ENCODE measurements around the gene BHLHA9. TPM values are rescaled to one million over a fixed set of nuclear protein-coding genes. Genes with fewer than 3 reads are reported as not detected.

Gene BHLHA9
- total and polyA plus RNA-seq, 8 donors, result not detected

DNA sequence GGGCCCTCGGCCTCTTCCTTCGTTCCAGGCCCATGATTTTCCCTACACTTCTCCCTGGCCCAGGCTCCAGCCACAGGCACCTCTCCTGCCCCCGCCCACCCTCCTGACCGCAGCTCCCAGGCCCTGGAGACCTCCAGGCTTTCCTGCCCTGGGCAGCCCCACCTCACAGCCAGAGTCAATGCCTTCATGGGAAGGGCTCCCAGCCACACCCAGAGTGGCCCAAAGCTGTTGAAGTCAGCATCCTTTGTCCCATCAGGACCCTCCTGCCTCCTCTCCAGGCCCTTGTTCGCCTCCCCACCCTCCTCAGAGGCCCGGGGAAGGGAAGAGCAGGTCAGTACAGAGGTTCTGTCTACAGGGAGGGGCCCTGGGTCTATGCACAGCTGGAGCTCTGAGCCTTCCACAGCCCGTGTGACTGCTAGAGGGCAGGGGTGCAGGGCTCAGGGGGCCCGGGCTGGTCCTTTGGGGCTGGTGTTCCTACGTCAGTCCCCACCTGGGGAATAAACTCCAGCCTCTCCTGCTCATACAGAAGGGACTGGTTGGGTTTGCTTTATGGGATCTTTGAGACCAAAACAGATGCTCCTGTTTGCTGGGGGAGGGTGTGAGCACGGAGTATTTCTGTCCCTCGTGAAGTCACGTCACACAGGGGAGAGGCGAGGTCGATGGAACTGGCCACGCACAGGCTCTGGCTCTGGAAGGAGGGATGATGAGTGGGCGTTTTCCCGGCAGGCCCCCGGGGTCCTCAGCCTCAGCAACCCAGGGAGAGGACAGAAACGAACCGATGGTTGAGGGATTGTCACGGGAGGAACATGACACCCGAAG is 29.5 kb downstream of the BHLHA9 start:
- TF ChIP-seq, protein P1, sequence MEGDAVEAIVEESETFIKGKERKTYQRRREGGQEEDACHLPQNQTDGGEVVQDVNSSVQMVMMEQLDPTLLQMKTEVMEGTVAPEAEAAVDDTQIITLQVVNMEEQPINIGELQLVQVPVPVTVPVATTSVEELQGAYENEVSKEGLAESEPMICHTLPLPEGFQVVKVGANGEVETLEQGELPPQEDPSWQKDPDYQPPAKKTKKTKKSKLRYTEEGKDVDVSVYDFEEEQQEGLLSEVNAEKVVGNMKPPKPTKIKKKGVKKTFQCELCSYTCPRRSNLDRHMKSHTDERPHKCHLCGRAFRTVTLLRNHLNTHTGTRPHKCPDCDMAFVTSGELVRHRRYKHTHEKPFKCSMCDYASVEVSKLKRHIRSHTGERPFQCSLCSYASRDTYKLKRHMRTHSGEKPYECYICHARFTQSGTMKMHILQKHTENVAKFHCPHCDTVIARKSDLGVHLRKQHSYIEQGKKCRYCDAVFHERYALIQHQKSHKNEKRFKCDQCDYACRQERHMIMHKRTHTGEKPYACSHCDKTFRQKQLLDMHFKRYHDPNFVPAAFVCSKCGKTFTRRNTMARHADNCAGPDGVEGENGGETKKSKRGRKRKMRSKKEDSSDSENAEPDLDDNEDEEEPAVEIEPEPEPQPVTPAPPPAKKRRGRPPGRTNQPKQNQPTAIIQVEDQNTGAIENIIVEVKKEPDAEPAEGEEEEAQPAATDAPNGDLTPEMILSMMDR (IDR thresholded peaks at IDR 0.05), result no peak
- intact Hi-C loops (cut with DNase I), result no loop called here
- H3K27me3 ChIP-seq, result peaks cover 8 to 57% of the 10 kb centered on the region in 2 donors
- no peak overlapping the region for H3K27ac ChIP-seq
- no peak overlapping the region for H3K4me3 ChIP-seq
- peaks cover 0 to 6% of the 10 kb centered on the region in 2 donors for H3K4me1 ChIP-seq
- no peaks in the 10 kb centered on the region for H3K9me3 ChIP-seq
- no peaks in the 10 kb centered on the region for H3K36me3 ChIP-seq
- DNase-seq (no peak), ATAC-seq (no peak)

DNA sequence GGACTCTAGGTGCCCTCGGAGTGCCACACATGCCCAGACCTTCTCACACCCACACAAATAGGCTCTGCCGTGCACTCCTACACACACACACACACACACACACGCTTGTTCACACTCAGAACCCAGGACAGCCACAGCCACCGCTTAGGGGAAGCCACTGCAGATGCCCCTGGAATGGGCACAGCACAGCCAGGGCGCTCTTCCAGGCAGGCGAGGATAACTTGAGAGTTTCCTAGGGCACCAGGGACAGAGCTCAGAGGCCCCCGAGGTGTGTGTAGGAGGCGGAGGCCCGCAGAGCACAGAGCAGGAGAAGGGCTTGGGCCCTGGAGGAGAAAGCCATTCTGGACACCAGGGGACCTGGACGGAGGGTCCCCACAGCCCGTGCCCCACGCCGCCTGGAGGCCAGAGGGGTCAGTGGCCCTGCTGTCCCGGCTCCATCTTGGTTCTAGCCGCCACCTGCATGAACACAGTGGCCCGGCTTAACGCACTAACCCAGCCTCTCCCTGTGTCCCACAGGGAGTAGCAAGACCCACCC is 30.2 kb downstream of the BHLHA9 start:
- DNase-seq (no peak), ATAC-seq (no peak)
- no peaks in the 10 kb centered on the region for H3K36me3 ChIP-seq
- H3K27ac ChIP-seq, result no peak overlapping the region
- peaks cover 0 to 6% of the 10 kb centered on the region in 2 donors for H3K4me1 ChIP-seq
- no peak overlapping the region for H3K4me3 ChIP-seq
- intact Hi-C loops (cut with DNase I), result no loop called here
- no peaks in the 10 kb centered on the region for H3K9me3 ChIP-seq
- peaks cover 8 to 64% of the 10 kb centered on the region in 2 donors for H3K27me3 ChIP-seq
- TF ChIP-seq, protein P1 (IDR thresholded peaks at IDR 0.05), result no peak

DNA sequence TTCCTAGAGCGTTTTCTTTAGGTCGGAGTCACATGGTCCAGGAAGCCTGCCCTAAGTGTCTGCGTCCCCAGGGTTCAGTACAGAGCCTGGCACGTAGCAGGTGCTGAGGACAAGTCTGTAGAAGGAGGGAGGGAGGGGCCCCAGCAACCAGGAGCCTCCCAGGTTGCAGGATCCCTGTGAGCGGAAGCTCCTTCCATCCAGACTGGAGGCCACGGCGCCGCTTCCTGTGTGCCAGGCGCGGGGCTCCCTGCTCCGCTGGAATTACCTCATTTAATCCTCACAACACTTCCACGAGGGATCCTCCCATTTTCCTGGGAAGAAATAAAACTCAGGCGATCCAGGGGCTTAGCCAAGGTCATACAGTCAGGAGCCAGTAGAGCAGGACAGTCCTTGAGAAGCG is 31.3 kb downstream of the BHLHA9 start:
- no peaks in the 10 kb centered on the region for H3K36me3 ChIP-seq
- H3K4me1 ChIP-seq, result peaks cover 0 to 6% of the 10 kb centered on the region in 2 donors
- no peak overlapping the region for H3K4me3 ChIP-seq
- H3K27me3 ChIP-seq, result peaks cover 8 to 66% of the 10 kb centered on the region in 2 donors
- no peaks in the 10 kb centered on the region for H3K9me3 ChIP-seq
- ATAC-seq, result no peak
- no peak overlapping the region for H3K27ac ChIP-seq
- no peak for DNase-seq
- TF ChIP-seq, protein P1 (IDR thresholded peaks at IDR 0.05), result no peak
- intact Hi-C loops (cut with DNase I), result no loop called here

DNA sequence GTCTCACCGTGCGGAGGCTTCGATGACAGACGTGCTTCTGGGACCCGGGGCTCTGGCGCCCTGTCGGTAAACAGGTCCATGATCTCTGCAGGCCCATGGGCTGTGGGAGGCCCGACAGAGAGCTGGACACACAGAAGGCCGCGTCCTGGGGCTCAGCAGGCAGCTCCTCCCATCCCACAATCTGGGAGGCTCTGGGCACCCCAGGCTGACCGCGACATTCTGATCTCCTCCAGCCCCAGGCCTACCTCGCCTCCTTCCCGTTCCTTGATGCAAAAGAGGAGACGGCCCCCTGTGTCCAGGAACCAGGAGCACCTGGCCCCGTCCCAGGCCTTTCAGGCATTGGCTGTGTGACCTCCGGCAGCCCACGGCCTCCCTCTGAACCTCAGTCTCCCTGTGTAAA is 32.5 kb downstream of the BHLHA9 start:
- H3K27me3 ChIP-seq, result peaks cover 4 to 65% of the 10 kb centered on the region in 2 donors
- intact Hi-C loops (cut with DNase I), result no loop called here
- H3K27ac ChIP-seq, result no peak overlapping the region
- no peak for DNase-seq
- peaks cover 0 to 6% of the 10 kb centered on the region in 2 donors for H3K4me1 ChIP-seq
- H3K9me3 ChIP-seq, result no peaks in the 10 kb centered on the region
- H3K4me3 ChIP-seq, result no peak overlapping the region
- ATAC-seq, result no peak
- TF ChIP-seq, protein P1 (IDR thresholded peaks at IDR 0.05), result no peak
- H3K36me3 ChIP-seq, result no peaks in the 10 kb centered on the region

DNA sequence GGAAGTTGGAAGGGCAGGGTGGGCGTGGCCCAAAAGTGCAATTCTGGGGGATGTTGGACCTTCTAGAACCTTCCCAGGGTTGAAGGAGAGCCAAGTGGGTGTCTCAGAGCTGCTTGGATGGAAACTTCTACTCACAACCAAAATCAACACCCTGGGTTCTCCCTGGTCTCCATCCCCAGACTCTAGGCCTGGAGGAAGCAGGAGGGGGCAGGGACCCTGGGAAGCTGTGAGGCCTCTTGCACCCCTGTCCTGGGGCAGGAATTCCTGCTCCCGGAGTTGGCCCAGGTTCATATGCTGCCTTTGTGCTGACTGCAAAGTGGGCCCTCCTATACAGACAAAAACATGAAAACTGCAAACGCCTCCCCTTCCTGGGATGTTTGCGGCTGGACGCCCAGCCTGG is 34.3 kb downstream of the BHLHA9 start:
- Histone ChIP-seq H3K4me1 (no peaks in the 10 kb centered on the region), H3K27me3 (peaks cover 0 to 48% of the 10 kb centered on the region in 2 donors), H3K27ac (no peak overlapping the region), H3K4me3 (no peak overlapping the region), H3K36me3 (no peaks in the 10 kb centered on the region), H3K9me3 (no peaks in the 10 kb centered on the region)
- no peak for DNase-seq
- no peak for ATAC-seq
- TF ChIP-seq, protein P1 (IDR thresholded peaks at IDR 0.05), result no peak
- intact Hi-C loops (cut with DNase I), result no loop called here
